SK-N-SH treated with all-trans-retinoic acid at 6 μM for 48 hours (cell line): Measurements from ENCODE around the gene DCLK2.

Experiments
- CREB5 ChIP-seq: fragments of 250-450 bp; sonication (Bioruptor Pico); IDR thresholded peaks from 2 replicates; pipeline ENCODE4 v1.5.1; 2020; ENCODE audit warnings: low read depth, mild to moderate bottlenecking, moderate library complexity
- CSDC2 ChIP-seq: fragments of 250-450 bp; sonication (Bioruptor Pico); IDR thresholded peaks from 2 replicates; pipeline ENCODE4 v1.5.0; 2020; ENCODE audit warnings: mild to moderate bottlenecking, moderate library complexity
- CSRNP3 ChIP-seq: fragments of 250-450 bp; sonication (Bioruptor Pico); IDR thresholded peaks from 2 replicates; pipeline ENCODE4 v1.5.1; 2021; ENCODE audit warnings: mild to moderate bottlenecking, moderate library complexity
- GLIS3 ChIP-seq: fragments of 250-450 bp; sonication (Bioruptor Pico); IDR thresholded peaks from 2 replicates; pipeline ENCODE4 v1.5.0; 2020; ENCODE audit warnings: mild to moderate bottlenecking, moderate library complexity
- ISL1 ChIP-seq: fragments of 250-450 bp; sonication (Bioruptor Pico); IDR thresholded peaks from 2 replicates; pipeline ENCODE4 v2.1.2; 2022; ENCODE audit warnings: mild to moderate bottlenecking, moderate library complexity
- OSR1 ChIP-seq: fragments of 250-450 bp; sonication (Bioruptor Pico); IDR thresholded peaks from 2 replicates; pipeline ENCODE4 v1.8.0; 2022; ENCODE audit warnings: moderate library complexity, mild to moderate bottlenecking, inconsistent platforms
- PATZ1 ChIP-seq: fragments of 250-450 bp; sonication (Bioruptor Pico); IDR thresholded peaks from 2 replicates; pipeline ENCODE4 v1.8.0; 2020; ENCODE audit warnings: mild to moderate bottlenecking, moderate library complexity, borderline replicate concordance
- RARB ChIP-seq: fragments of 250-450 bp; sonication (Bioruptor Pico); IDR thresholded peaks from 2 replicates; pipeline ENCODE4 v1.8.0; 2021; ENCODE audit warnings: mild to moderate bottlenecking, moderate library complexity
- SNAI2 ChIP-seq: fragments of 250-450 bp; sonication (Bioruptor Pico); IDR thresholded peaks from 2 replicates; pipeline ENCODE4 v1.5.0; 2020; ENCODE audit warnings: mild to moderate bottlenecking, moderate library complexity
- ZNF565 ChIP-seq: fragments of 450-650 bp; formaldehyde crosslinking; conservative IDR thresholded peaks from 2 replicates; pipeline ENCODE4 v1.5.0; 2020; ENCODE audit warnings: low read depth, mild to moderate bottlenecking, moderate library complexity
- ZNF8 ChIP-seq: fragments of 450-650 bp; formaldehyde crosslinking; IDR thresholded peaks from 2 replicates; pipeline ENCODE4 v1.5.0; 2020; ENCODE audit warnings: mild to moderate bottlenecking, moderate library complexity

GRCh38 chr4:150255610-150256224, 177.5 kb downstream of the DCLK2 start:
- TF ChIP-seq CREB5 (CRISPR knock-in tag) = no peak
- TF ChIP-seq PATZ1 = no peak
- TF ChIP-seq RARB = no peak
- no peak for TF ChIP-seq GLIS3 (CRISPR knock-in tag)
- no peak for TF ChIP-seq SNAI2 (CRISPR knock-in tag)
- TF ChIP-seq CSRNP3 (CRISPR knock-in tag) = no peak
- no peak for TF ChIP-seq CSDC2 (CRISPR knock-in tag)
- no peak for TF ChIP-seq ZNF8 (CRISPR knock-in tag)
- TF ChIP-seq ISL1 (CRISPR knock-in tag) = no peak
- TF ChIP-seq ZNF565 (CRISPR knock-in tag) = no peak
- no peak for TF ChIP-seq OSR1 (CRISPR knock-in tag)
